Stimulated activated CD8-positive, alpha-beta memory T cell treated with anti-CD3 and anti-CD28 coated beads, Interleukin-2, amount 100 ng/mL, for 1 hour (primary cell): ENCODE results near the gene ABHD1.
"Not testable (repeated sequence)": the region's sequence is repeated elsewhere in the genome, so short reads cannot be mapped to it uniquely, and the experiment has no call there.

Experiments
- DNase-seq, 2 donors: peaks; one replicate each; pipeline ENCODE4 v3.0.0-alpha.2; 2020; ENCODE audit warnings: low read depth in 2 of 2

Gene ABHD1

GRCh38 chr2:27123302-27124150 lies at the start of gene ABHD1:
TSS of gene ABHD1 (plus strand) at chr2:27123815. CDS start at chr2:27123949, 134 bp downstream.
- peak; percentile 37 to 38 for DNase-seq

GRCh38 chr2:27074738-27075565 lies 48.7 kb upstream of the ABHD1 start:
- DNase-seq: peak in 1 of 2 donors; percentile 32

- DNase-seq: not testable (repeated sequence)
Observed at GRCh38 chr2:27075566-27075871, 48.1 kb upstream of the ABHD1 start.

- DNase-seq: no peak
Observed at GRCh38 chr2:27076323-27076722, 47.3 kb upstream of the ABHD1 start.

GRCh38 chr2:27077231-27077630 lies 46.4 kb upstream of the ABHD1 start:
- DNase-seq: no peak

- no peak for DNase-seq
Observed at GRCh38 chr2:27078267-27079194, 45.1 kb upstream of the ABHD1 start, which contains the start of gene EMILIN1. TSS of gene EMILIN1 (plus strand) at chr2:27078615. CDS start at chr2:27079066, 451 bp downstream.

- DNase-seq: no peak
Observed at GRCh38 chr2:27079233-27080139, 44.1 kb upstream of the ABHD1 start.

GRCh38 chr2:27080140-27080469 lies 43.5 kb upstream of the ABHD1 start:
- no peak for DNase-seq

GRCh38 chr2:27080603-27080936 lies 43.0 kb upstream of the ABHD1 start:
- no peak for DNase-seq

GRCh38 chr2:27081984-27082772 lies 41.4 kb upstream of the ABHD1 start:
- no peak for DNase-seq

GRCh38 chr2:27082773-27083409 lies 40.7 kb upstream of the ABHD1 start:
- DNase-seq: no peak

GRCh38 chr2:27083410-27084296 lies 40.0 kb upstream of the ABHD1 start:
- DNase-seq: no peak

- no peak for DNase-seq
Observed at GRCh38 chr2:27084297-27085061, 39.1 kb upstream of the ABHD1 start.

GRCh38 chr2:27085062-27085672 lies 38.4 kb upstream of the ABHD1 start:
- DNase-seq: no peak

GRCh38 chr2:27085673-27086089 lies 37.9 kb upstream of the ABHD1 start:
- DNase-seq: no peak

- peak; percentile 96 to 99 for DNase-seq
Observed at GRCh38 chr2:27086090-27086723, 37.4 kb upstream of the ABHD1 start.
